ENCODE data around the gene GSDMA. TPM values are rescaled to one million over a fixed set of nuclear protein-coding genes. Genes with fewer than 3 reads are reported as not detected.

GSDMA gene, protein sequence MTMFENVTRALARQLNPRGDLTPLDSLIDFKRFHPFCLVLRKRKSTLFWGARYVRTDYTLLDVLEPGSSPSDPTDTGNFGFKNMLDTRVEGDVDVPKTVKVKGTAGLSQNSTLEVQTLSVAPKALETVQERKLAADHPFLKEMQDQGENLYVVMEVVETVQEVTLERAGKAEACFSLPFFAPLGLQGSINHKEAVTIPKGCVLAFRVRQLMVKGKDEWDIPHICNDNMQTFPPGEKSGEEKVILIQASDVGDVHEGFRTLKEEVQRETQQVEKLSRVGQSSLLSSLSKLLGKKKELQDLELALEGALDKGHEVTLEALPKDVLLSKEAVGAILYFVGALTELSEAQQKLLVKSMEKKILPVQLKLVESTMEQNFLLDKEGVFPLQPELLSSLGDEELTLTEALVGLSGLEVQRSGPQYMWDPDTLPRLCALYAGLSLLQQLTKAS
- not detected in 2 replicates for total RNA-seq

DNA sequence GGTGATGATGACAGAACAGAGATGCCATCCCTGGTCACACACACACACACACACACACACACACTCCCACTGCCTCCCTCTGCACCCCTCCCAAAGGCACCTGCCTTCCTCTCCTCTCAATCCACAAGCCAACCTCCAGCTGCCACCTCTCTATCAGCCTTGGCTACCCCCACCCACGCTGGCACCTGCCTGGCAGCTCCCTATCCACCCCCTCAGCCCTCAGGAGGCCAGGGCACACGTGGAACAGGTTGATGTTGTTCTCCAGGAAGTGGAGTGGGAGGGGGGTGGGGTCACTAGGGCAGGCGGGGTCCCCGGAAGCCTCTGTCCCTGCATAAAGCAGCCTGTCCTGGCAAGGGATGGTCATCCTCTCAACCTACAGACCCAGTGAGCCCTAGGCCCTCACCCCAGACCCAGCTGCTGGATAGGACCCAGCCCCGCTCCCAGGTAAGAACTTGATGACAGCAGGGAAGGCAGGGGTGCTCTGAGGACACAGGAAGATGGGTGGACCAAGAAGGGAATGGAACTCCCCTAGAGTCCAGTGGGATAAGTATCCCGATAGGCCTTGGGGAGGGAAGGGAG lies at the start of gene GSDMA:
Gene GSDMA, plus strand, starts transcription at position 363 of the 579 bp plus-strand sequence. CDS start 2,684 bp downstream, outside the sequence.

GRCh38 chr17:39927101-39927928 lies 35.5 kb upstream of the GSDMA start, which contains the start of the genes LRRC3C and ORMDL3:
TSS of gene LRRC3C (plus strand) at chr17:39927732. CDS start at chr17:39941524, 13,792 bp downstream.
TSS of gene ORMDL3 (minus strand) at chr17:39927601. CDS start at chr17:39924203, 3,398 bp downstream.

GRCh38 chr17:39980351-39981206 lies 17.8 kb downstream of the GSDMA start, which contains the start of gene PSMD3:
TSS of gene PSMD3 (plus strand) at chr17:39980807. CDS start at chr17:39980971, 164 bp downstream.

GRCh38 chr17:40015005-40015997 lies 52.5 kb downstream of the GSDMA start, which contains the start of gene CSF3:
TSS of gene CSF3 (plus strand) at chr17:40015440. CDS start at chr17:40015475, 35 bp downstream.

Other genes with a start within 250 kb of the GSDMA start
- 16.2 and 20.8 TPM in 2 replicates for gene MIEN1, start 232.5 kb upstream of the GSDMA start, total RNA-seq
- not detected in 2 replicates for gene GRB7, start 225.1 kb upstream of the GSDMA start, total RNA-seq
- gene IKZF3, start 98.7 kb upstream of the GSDMA start, total RNA-seq, result not detected in 2 replicates
- gene ZPBP2, start 94.8 kb upstream of the GSDMA start, total RNA-seq, result not detected in 2 replicates
- gene GSDMB, start 44.4 kb upstream of the GSDMA start, total RNA-seq, result 12.5 and 16.2 TPM in 2 replicates
- gene ORMDL3, start 35.4 kb upstream of the GSDMA start, total RNA-seq, result 68.2 and 94.4 TPM in 2 replicates
- not detected in 2 replicates for gene LRRC3C, start 35.3 kb upstream of the GSDMA start, total RNA-seq
- gene PSMD3, start 17.8 kb downstream of the GSDMA start, total RNA-seq, result 99.8 and 128 TPM in 2 replicates
- 2.3 and 3.9 TPM in 2 replicates for gene CSF3, start 52.4 kb downstream of the GSDMA start, total RNA-seq
- gene MED24, start 91.4 kb downstream of the GSDMA start, total RNA-seq, result 38.6 and 53.1 TPM in 2 replicates
- 29.4 and 34.6 TPM in 2 replicates for gene THRA, start 100.0 kb downstream of the GSDMA start, total RNA-seq
- gene NR1D1, start 137.6 kb downstream of the GSDMA start, total RNA-seq, result 0.89 and 1.7 TPM in 2 replicates
- gene MSL1, start 159.0 kb downstream of the GSDMA start, total RNA-seq, result 35.6 and 41.2 TPM in 2 replicates
- 20.5 and 29.2 TPM in 2 replicates for gene CASC3, start 177.5 kb downstream of the GSDMA start, total RNA-seq
- 1.8 and 3.0 TPM in 2 replicates for gene RAPGEFL1, start 214.5 kb downstream of the GSDMA start, total RNA-seq